GM21367 (cell line): ENCODE measurements around the gene LLPH.

ENCODE experiments used
- ATAC-seq: cut with Tn5 transposase; IDR thresholded peaks from one replicate; pipeline ENCODE4 v1.9.1; 2021; ENCODE audit not compliant: unreplicated experiment

Gene LLPH

GRCh38 chr12:66092559-66093269, 37.8 kb downstream of the LLPH start:
- no peak for ATAC-seq

GRCh38 chr12:66090157-66090556, 40.4 kb downstream of the LLPH start:
- ATAC-seq = no peak

- peak; percentile 75 for ATAC-seq
Measured at GRCh38 chr12:66087365-66087943, 43.1 kb downstream of the LLPH start.

GRCh38 chr12:66085998-66086397, 44.6 kb downstream of the LLPH start:
- ATAC-seq = no peak

GRCh38 chr12:66085213-66085612, 45.3 kb downstream of the LLPH start:
- ATAC-seq = no peak

- no peak for ATAC-seq
Measured at GRCh38 chr12:66083766-66084165, 46.8 kb downstream of the LLPH start.

- no peak for ATAC-seq
Measured at GRCh38 chr12:66082744-66083143, 47.8 kb downstream of the LLPH start.

- no peak for ATAC-seq
Measured at GRCh38 chr12:66080791-66081190, 49.8 kb downstream of the LLPH start.

- no peak for ATAC-seq
Measured at GRCh38 chr12:66077542-66077941, 53.0 kb downstream of the LLPH start.

- no peak for ATAC-seq
Measured at GRCh38 chr12:66074561-66074960, 56.0 kb downstream of the LLPH start.

GRCh38 chr12:66072566-66072965, 58.0 kb downstream of the LLPH start:
- peak; percentile 61 for ATAC-seq

GRCh38 chr12:66072135-66072534, 58.4 kb downstream of the LLPH start:
- peak; percentile 80 for ATAC-seq

- no peak for ATAC-seq
Measured at GRCh38 chr12:66071549-66071948, 59.0 kb downstream of the LLPH start.

- ATAC-seq = no peak
Measured at GRCh38 chr12:66070378-66071120, 60.0 kb downstream of the LLPH start.

GRCh38 chr12:66066929-66067523, 63.5 kb downstream of the LLPH start:
- no peak for ATAC-seq
